ENCODE measurements around the gene TPMT.
A peak's percentile ranks its signal among the peaks of the same experiment; 100 is the strongest.
"Not testable (repeated sequence)": the region's sequence is repeated elsewhere in the genome, so short reads cannot be mapped to it uniquely, and the experiment has no call there.

Gene TPMT

DNA sequence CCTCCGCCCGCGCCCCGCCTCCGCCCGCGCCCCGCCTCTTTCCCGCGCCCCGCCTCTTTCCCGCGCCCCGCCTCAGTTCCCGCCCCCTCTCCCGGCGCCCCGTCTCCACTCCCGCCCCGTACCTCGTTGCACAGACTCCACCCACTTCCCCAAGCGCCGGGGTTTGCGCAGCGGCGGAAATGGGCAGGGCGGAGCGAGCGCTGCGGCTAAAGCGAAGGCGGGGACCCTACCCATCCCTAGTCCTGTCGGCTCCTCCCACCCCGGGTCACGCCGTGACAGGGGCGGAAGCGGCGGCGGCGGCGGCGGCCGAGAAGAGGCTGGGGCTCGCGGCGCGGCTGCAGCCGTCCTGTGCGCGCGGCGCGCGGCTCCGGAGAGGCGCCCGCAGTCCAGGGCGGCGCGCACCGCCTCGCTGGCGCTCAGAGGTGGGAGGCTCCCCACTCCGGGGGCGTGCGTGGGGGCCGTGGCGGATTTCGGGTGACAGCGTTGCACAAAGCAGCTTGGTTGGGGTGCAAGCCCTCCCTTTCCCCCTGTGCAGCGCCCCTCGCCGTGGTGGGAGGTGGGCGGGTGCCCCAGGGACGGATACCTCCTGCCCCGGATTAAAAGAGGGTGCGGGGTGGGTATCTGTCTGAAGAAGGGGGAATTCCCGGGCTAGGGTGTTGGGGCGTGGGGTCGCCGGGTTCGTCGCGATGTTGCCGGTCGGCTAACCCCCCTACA is 430 bp upstream of the TPMT start, which contains the start of gene KDM1B:
Gene KDM1B (plus strand): TSS at position 273 of the 714 bp plus-strand sequence. CDS start 4,474 bp downstream, outside the sequence.
- DNase-seq (ENCODE audit: low spot score): peak; percentile 100

DNA sequence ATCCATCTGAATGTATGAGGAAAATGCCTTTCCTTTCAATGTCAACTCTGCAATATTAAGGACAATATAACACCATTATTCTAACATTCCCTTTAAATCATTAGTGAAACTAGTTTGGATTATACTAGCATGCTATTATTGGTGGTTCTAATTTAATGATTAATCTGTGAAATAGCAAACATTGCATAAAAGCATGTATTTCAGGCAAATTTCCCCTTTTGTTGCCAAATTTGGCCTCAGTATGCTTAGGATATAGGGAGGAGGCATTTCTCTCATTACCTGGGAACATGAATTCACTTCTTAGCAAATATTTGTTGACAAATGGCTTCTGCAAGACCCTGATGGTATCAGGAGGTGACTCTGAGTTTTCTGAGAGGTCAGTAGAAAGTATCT is 1.6 kb downstream of the TPMT start:
- DNase-seq (ENCODE audit: low spot score): no peak

DNA sequence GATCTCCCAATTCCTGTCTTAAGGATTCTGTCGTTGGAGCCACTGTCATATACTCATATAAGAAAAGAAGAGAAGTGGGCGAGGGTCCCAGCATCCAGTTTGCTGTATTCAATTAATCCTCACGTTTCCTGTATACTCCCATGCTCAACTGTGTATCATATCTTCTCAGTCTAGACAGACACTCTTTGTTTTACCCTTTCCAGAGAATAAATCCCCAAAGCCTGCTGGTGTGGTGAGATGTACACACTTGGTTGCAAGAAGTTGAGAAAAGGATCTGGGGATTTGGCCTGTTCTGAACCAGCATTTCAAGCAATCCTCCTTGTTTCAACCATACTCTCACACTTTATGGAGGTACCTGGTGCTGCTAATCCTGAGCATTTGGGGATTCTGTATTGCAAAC is 3.1 kb downstream of the TPMT start:
- DNase-seq (ENCODE audit: low spot score): no peak

DNA sequence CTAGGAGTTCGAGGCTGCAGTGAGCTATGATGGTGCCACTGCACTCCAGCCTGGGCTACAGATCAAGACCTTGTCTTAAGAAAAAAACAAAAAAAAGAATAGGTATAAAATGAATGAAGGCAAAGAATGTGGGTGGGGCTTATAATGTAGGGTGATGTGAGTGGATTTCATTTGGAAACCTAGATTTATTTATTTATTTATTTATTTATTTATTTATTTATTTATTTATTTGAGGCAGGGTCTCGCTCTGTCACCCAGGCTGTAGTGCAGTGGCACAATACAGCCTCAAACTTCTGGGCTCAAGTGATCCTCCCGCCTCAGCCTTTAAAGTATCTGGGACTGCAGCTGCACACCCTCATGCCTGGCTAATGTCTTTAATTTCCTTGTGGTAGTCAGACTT is 3.5 kb downstream of the TPMT start:
- not testable (repeated sequence) for DNase-seq (ENCODE audit: low spot score)

DNA sequence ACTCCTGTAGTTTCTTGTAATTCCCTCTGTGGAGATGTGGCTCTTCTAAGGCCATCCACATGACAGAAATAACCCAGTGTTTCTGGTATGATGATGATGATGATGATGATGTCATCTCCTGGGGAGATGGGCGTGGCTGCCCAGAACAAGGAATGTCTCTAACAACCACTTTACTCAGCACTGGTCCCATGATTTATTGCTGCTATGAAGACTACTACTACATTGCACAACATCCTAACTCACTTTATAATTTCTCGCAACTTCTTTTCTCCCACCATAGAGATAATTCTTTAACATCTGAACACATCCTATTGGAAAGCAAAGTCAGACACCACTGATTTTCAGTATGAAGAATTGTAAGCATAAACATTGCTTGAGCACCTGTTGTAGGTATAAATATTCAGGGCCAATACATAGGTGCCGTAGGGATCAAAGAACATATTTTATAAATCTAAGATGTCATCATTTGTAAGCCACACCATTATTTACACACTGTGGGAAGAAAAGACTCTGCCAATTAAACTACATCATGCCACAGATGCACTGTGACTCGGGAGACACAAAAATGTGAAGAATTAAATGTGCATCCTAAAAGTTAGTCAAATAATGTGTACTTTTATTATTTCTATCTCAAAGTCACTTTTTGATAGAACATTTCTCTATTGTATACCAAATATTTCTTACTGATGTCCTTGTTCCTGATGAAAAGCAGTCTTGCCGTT is 6.4 kb downstream of the TPMT start:
- DNase-seq (ENCODE audit: low spot score): peak; percentile 61

DNA sequence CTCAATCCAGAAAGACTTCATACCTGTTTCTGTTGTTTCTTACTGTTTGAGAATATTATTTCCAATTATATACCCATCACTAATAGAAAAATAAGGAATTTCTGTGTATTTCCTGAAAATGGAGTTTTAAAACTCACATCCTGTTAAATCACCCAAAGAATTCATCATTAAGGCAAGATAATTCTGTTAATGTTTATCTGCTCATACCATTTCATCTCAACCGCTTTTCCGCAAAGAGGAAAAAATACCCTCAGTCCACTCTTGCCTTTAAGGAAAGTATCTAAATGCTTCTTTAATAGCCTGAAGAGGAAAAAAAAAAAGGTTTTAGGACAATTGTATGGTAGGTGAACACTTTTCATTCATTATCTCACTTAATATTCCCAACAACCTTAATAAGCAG is 7.3 kb downstream of the TPMT start:
- DNase-seq (ENCODE audit: low spot score): no peak

DNA sequence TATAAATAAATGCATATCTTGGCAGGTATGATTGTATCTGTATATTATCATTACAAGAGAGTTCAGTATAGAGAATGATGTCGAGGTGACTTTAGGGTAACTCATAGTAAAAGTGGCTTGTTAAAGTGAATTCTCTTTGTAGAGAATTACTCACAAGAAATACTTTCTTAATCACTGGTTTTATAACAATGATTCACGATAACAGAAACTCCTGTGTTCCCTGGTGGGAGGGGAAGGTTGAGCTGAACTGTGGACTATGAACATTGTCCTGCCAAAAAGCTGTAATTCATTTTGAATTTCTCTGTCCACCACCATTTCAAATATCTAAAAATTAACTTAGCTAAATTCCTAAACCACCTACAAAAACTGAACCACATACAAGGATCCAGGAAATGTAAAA is 7.7 kb downstream of the TPMT start:
- no peak for DNase-seq (ENCODE audit: low spot score)

DNA sequence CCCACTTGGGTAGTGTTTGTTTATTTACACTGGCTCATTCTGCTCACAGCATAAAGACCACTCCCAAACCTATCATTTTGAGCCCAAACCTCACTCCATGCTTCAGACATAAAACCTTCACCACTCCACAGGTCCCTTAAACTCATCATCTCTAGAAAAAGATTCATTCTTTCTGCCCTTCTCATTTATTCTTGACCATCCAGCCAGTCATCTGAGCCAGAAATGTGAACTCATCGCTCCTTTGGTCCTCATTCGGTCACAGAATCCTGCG is 12.4 kb downstream of the TPMT start:
- no peak for DNase-seq (ENCODE audit: low spot score)

DNA sequence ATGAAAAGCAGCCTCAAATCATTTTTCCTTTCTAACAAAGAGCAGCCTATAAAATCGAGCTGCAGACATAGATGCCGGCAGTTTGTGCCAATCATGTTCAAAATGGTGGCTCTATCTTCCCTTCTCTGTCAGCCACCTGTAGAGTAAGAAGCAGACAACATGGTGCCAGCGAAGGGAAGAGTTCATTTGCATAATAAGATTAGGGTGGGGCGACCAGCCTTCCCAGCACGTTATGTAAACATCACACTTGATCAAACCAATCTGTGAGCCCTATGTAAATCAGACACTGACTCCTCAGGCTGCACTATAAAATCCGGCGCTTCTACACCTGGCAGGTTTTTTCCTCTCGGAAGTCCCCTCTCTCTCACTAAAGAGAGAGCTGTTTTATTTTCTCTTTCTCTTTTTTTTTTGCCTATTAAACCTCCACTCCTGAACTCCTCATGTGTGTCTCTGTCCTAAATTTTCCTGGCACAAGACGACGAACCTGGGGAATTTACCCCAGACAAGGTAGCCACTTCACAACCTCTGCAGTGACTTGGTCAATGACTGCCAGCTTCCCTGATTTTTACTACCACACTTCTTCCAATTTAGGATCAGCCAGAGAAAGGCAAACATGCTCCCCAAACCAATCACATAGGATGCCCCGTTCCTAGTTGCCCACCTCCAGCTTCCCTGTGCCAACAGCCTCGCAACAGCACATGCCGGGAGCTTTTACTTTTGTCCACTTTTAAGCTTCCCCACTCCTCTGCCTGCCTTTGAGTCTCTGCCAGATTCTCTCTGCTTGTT is 12.9 kb downstream of the TPMT start:
- DNase-seq (ENCODE audit: low spot score): no peak

DNA sequence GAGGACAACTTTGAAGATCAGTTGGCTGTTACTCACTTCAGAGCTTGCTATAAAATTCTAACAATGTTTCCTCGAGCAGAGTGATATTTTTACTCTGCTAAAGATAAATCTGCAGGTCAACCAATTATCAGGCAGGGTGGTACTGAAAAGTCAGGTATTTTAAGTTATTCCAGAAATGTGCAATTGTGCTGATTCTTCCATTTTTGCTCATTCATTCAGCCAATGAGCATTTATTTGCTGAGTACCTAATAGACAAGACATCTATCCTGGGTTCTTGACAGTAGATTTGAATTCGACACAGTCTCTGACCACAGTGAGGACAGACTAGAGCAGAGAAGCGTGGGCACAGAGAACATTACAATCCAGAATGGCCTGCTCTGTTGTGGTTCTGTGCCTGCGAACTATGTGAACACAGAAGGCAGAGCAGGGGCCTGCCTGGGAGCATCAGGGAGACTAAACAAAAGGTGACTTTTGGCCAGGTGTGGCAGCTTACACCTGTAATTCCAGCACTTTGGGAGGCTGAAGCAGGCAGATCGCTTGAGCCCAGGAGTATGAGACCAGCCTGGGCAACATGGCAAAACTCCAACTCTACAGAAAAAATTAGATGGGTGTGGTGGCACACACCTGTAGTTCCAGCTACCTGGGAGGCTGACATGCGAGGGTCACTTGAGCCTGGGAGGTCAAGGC is 14.8 kb downstream of the TPMT start:
- DNase-seq (ENCODE audit: low spot score): no peak

DNA sequence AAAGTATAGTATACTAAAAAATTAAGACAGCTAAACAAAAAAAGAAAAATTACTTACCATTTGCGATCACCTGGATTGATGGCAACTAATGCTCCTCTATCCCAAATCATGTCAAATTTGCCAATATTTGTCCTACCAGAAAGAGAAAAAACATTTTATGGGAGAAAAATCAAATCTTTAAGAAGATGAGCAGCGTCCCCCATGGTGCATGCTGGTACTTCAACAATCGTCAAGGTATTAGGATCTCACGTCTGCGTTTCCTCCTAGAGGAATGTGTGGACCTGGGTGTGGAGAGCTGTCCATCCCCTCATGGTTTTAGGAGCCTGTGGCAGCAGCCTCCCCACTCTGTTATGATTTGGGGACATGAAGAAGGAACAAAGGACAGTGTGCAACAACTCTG is 16.0 kb downstream of the TPMT start:
- no peak for DNase-seq (ENCODE audit: low spot score)

DNA sequence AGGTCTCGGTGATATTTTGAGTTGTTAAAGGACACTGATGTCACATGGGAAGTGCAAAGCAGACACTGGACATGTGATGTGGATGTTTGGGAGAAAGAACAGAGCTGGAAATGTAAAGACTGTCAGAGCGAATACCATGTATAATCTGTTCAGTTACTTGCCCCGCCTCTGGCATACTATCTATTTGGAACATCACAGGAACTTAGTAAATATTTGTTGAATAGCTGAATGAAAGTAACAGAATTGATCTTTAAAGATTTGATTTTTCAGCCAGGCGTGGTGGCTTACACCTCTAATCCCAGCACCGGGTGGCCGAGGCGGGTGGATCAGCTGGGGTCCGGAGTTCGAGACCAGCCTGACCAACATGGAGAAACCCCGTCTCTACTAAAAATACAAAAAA is 18.6 kb downstream of the TPMT start:
- no peak for DNase-seq (ENCODE audit: low spot score)

DNA sequence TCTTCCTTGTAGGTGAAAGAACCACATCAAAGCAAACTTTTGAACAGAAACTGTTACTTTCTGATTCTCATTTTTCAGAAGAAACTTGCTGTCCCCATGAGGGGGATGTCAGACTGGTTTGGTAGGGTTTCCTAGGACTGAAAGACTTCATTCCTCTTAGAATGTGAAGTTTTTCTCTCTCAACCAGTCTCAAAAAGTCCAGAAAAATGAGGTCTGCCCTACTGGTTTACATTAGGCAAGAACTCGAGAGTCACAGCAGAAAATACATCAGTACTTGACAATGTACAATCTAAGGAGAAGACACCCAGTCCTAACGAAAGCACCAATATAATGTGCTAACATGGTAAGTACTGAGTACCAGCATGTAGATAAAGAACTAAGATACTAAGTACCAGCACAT is 19.7 kb downstream of the TPMT start:
- DNase-seq (ENCODE audit: low spot score): no peak

DNA sequence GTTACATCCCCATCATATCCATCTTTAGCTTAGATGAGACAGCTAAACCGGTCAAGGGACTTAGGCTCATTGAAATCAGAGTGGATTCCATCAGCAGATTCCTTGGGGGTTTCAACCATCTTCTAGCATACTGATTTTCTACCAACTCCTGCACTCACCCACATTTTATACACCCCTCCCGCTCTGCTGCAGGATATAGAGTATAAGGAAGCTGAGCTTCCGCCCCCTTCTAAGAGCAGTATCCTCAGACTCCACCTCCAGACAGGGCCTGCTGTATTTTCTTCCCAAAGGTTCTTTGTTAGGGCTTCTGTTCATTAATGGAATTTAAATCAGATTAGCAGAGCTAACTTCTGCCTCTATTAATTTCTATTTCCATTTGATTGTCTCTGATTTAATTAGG is 22.5 kb downstream of the TPMT start:
- DNase-seq (ENCODE audit: low spot score): no peak

DNA sequence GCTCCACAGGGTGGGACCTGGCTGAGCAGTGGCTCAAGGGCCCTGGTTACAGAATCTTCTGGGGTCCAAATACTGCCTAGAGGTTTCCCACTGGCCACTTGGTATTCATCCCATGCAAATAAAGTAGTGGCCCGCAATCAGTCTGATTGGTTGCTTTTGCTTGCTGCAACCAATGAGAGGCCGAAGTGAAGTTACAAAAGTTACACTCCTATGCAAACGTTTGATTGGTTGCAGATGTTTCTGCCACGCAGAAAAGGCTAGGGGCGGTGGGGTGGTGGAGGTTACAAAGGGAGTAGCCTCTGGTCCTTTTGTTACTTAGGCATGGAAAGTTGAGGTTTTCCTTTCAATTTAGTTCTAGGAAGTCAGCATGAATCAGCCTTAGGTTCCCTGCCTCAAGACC is 28.8 kb downstream of the TPMT start:
- no peak for DNase-seq (ENCODE audit: low spot score)

DNA sequence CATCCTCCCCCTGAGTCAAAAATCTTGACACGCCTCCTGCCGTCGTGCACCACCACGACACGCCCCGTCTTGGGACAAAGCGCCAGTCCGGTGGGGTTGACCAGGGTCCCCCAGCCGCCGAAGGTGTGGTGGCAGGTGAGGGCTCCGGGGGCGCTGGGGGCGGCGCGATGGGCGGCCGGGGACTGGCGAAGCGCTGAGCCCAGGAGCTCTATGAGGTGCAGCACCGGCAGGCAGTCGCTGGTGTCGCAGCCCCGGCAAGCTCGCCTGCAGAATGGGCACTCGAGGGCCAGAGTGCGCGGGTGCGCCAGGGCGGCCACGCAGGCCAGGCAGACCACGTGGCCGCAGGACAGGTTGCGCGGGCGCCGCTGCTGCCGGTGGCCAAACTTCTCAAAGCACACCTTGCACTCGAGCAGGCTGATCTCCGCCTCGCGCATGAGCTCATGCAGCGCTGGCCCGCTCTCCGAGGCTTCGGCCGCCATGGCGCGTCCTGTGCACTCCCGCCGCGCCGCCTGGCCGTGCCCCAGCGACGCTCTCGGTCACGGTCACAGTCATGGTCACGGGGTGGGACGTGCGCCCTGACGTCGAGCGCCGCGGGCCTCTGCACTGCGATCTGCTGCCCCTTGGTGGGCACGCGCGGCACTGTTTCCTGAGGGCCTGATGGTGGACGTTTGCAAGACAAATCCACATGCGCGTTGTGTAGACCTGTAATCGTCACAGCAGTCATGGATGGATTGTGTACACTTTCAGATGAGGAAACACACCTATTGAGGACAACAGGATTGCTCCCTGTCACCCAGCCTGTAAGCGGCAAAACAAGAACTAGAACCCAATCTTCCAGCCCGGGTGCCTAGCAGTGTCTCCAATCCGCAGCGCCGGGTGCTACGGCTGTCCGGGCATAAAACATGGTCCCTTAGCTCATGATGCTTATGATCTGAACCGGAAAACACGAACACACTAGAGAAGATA is 32.5 kb downstream of the TPMT start, which contains the start of gene NHLRC1:
Gene NHLRC1 (minus strand): TSS at position 550 of the 966 bp plus-strand sequence. CDS start 71 bp downstream, at position 479.
- DNase-seq (ENCODE audit: low spot score): peak; percentile 91

DNA sequence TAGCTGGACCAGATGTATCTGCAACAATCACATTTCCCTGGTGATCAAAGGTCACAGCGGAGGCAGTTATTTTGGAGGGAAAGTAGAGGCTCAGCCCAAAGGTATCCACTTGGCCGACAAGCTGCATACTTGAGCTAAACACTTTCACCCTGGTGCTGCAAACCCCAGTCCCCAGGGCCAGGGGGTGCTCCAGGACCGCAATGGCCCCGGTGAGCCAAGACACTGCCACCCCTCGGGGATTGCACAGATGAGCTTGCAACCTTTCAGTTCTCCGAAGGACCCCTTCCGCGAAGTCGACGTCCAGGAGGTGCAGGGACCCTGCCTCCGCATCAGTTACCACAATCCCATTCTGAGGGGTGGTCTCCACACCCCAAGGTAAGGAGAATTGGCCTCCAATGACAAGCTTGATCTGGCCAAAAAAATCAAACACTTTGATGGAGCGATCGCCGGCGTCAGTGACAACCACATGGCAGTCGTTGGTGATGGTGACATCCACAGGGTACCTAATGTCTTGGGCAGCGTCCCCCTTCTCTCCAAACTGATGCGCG is 33.2 kb downstream of the TPMT start:
- DNase-seq (ENCODE audit: low spot score): no peak

DNA sequence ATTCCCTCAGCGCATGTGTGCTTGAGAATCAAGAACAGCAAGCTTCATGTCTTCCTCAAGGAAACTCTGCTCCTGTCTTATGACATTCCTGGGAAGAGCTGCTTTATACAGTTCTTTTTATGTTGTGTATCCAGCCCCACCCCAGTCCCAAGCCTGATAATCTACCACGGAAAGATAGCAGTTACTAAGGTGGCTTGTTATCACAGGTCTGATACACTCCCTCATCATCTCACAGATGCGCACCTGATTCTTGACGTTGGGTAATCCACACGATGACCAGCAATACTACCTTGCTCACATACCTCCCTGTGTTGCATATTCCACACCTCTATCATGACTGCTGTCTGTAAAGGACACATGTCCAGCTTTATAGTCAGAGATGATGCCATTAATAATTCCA is 35.6 kb downstream of the TPMT start:
- DNase-seq (ENCODE audit: low spot score): no peak

DNA sequence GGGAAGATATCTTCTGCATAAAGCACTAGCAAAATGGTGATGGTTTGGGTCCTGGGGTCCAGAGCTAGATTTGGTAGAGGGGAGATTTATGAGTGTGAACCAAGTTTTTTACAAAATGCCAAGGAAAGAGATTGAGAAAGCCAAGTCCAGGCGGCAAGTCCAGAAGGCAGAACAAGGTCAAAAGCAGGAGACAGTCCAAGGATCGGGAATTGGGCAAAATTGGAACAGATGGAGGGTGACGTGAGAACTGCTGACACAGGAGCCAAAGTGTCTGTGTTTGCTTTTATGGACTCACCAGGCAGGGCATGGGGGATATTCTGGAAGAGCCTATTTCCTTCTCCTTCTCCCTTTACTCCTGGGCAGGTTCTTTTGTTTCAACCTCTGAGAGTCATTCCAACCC is 36.5 kb downstream of the TPMT start:
- no peak for DNase-seq (ENCODE audit: low spot score)

DNA sequence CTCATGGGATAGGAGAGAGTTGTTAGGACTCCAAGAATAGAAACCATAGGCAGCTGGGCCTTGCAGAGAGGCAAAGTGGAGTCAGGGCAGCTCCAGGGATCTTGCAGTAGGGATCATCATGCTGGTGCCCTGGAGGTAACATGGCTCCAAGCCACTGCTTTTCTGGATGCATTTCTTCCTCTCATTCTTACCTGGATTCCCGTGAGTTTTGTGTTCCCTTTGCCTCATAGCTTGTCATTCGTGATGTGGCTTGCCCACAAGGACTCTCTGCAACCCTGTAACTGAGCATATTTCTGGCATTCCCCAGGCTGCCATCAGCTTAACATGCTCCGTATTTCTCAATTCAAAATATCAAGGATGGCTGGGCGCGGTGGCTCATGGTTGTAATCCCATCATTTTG is 37.7 kb downstream of the TPMT start:
- no peak for DNase-seq (ENCODE audit: low spot score)

DNA sequence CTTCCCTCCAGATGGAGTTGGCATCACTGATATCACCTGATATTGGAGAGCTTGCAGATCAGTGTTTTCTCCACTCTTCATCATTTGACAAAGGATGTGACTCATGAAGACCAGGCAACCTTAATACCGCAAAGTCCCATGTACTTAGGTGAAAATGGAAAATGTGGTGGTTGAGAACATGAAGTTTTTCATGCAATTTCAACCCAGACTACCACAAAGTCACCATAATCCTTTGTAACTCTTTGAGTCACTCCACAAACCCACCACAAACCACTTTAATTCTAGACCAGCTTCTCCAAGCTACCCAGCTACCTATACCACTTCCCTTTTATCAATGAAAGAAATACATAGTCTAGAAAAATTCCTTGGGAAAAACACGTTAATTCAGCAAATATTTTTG is 39.5 kb downstream of the TPMT start:
- DNase-seq (ENCODE audit: low spot score): no peak
